OCI-LY7 (cell line): ENCODE results near the gene TENT5A.

Experiments used
- EZH2phosphoT487 ChIP-seq: fragments of 200-600 bp; sonication (generic); IDR thresholded peaks from 2 replicates; pipeline ENCODE4 v1.6.1; 2018; ENCODE audit warnings: low read depth, borderline replicate concordance, mild to moderate bottlenecking, mixed run types, antibody characterized with exemption, low read length, moderate library complexity, mixed read lengths
- TF ChIP-seq, protein P1 (sequence below): fragments of 200-600 bp; sonication (generic); conservative IDR thresholded peaks from 2 replicates; pipeline ENCODE4 v1.5.1; 2014; ENCODE audit warnings: mild to moderate bottlenecking, antibody characterized with exemption, low read length, moderate library complexity, mixed read lengths

DNA sequence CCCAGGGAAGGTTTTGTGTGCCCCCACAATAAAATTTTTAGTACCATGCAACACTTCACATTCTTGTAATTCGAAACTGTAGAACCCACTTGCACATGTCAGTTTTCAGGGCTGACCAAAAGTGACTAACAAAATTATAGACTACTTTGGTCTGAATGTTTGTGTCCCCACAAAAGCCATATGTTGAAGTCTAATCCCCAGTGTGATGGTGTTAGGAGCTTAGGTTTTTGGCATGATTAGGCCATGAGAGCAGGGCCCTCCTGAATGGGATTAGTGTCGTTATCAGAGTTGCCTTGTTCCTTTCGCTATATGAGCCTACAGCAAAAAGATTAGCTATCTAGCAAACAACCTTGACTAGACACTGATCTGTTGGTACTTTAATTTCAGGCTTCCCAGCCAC, 49.0 kb upstream of the TENT5A start:
- TF ChIP-seq, protein P1, sequence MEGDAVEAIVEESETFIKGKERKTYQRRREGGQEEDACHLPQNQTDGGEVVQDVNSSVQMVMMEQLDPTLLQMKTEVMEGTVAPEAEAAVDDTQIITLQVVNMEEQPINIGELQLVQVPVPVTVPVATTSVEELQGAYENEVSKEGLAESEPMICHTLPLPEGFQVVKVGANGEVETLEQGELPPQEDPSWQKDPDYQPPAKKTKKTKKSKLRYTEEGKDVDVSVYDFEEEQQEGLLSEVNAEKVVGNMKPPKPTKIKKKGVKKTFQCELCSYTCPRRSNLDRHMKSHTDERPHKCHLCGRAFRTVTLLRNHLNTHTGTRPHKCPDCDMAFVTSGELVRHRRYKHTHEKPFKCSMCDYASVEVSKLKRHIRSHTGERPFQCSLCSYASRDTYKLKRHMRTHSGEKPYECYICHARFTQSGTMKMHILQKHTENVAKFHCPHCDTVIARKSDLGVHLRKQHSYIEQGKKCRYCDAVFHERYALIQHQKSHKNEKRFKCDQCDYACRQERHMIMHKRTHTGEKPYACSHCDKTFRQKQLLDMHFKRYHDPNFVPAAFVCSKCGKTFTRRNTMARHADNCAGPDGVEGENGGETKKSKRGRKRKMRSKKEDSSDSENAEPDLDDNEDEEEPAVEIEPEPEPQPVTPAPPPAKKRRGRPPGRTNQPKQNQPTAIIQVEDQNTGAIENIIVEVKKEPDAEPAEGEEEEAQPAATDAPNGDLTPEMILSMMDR: no peak
- no peak for TF ChIP-seq EZH2phosphoT487
